Panc1 (cell line): ENCODE results near the gene CCDC57.

Source experiments
- CTCF ChIP-seq: fragments of 450-650 bp; IDR thresholded peaks from 2 replicates; pipeline ENCODE4 v1.5.1; 2017; ENCODE audit warnings: mild to moderate bottlenecking
- POLR2AphosphoS5 ChIP-seq: IDR thresholded peaks from 2 replicates; pipeline ENCODE4 v1.6.1; 2012; ENCODE audit warnings: mild to moderate bottlenecking, low read depth, low read length, moderate library complexity
- REST ChIP-seq, 2 experiments: IDR thresholded peaks; 2 replicates each; pipeline ENCODE4 v1.6.1; 2011 to 2012; ENCODE audit warnings: low read depth in 2 of 2, control low read depth in 1 of 2, low read length in 1 of 2, mild to moderate bottlenecking in 1 of 2, moderate library complexity in 1 of 2; ENCODE audit not compliant: insufficient read depth in 1 of 2

- TF ChIP-seq CTCF, result no peak
- no peak for TF ChIP-seq POLR2AphosphoS5
- TF ChIP-seq REST (IDR thresholded peaks at IDR 0.05; ENCODE audit: insufficient read depth in 1 of 2, low read depth in 2 of 2, low read length in 1 of 2), result no peak
Observed at GRCh38 chr17:82215972-82216300, 3.3 kb upstream of the CCDC57 start.
